Stimulated activated naive CD8-positive, alpha-beta T cell treated with anti-CD3 and anti-CD28 coated beads, Interleukin-15, Interleukin-2, amounts not matched to agents 100 U/mL and 50 U/mL, for 24 hours (primary cell): ENCODE measurements around the gene HELZ.

Experiments
- ATAC-seq: fragments of 150-1000 bp; cut with Tn5 transposase; one replicate; pipeline ENCODE4 v1.10.0; 2021
- DNase-seq: peaks from one replicate; pipeline ENCODE4 v3.0.0; 2021

Gene HELZ

GRCh38 chr17:67194134-67194533 is 50.9 kb downstream of the HELZ start:
- ATAC-seq: no peak
- DNase-seq: no peak

GRCh38 chr17:67187927-67188326 is 57.1 kb downstream of the HELZ start:
- ATAC-seq (no peak), DNase-seq (no peak)

- ATAC-seq (no peak), DNase-seq (no peak)
Observed at GRCh38 chr17:67186782-67187181, 58.2 kb downstream of the HELZ start.

- ATAC-seq (no peak), DNase-seq (no peak)
Observed at GRCh38 chr17:67183531-67183930, 61.5 kb downstream of the HELZ start.

- no peak for DNase-seq
- no peak for ATAC-seq
Observed at GRCh38 chr17:67181825-67182224, 63.2 kb downstream of the HELZ start.

GRCh38 chr17:67180275-67180674 is 64.7 kb downstream of the HELZ start:
- ATAC-seq (no peak), DNase-seq (no peak)

GRCh38 chr17:67178555-67178954 is 66.4 kb downstream of the HELZ start:
- no peak for ATAC-seq
- DNase-seq: no peak

GRCh38 chr17:67177732-67178131 is 67.3 kb downstream of the HELZ start:
- no peak for DNase-seq
- ATAC-seq: no peak

- ATAC-seq: no peak
- DNase-seq: no peak
Observed at GRCh38 chr17:67174190-67174589, 70.8 kb downstream of the HELZ start.

GRCh38 chr17:67171560-67171959 is 73.4 kb downstream of the HELZ start:
- ATAC-seq (no peak), DNase-seq (no peak)

GRCh38 chr17:67168496-67168895 is 76.5 kb downstream of the HELZ start:
- DNase-seq (no peak), ATAC-seq (no peak)

GRCh38 chr17:67165201-67165600 is 79.8 kb downstream of the HELZ start:
- no peak for ATAC-seq
- no peak for DNase-seq

- ATAC-seq (no peak), DNase-seq (no peak)
Observed at GRCh38 chr17:67164302-67164701, 80.7 kb downstream of the HELZ start.

GRCh38 chr17:67162771-67163170 is 82.2 kb downstream of the HELZ start:
- DNase-seq (no peak), ATAC-seq (no peak)

- no peak for DNase-seq
- ATAC-seq: no peak
Observed at GRCh38 chr17:67161573-67161972, 83.4 kb downstream of the HELZ start.

- DNase-seq: no peak
- ATAC-seq: no peak
Observed at GRCh38 chr17:67160791-67161190, 84.2 kb downstream of the HELZ start.

- ATAC-seq (no peak), DNase-seq (no peak)
Observed at GRCh38 chr17:67157732-67158639, 87.0 kb downstream of the HELZ start.

GRCh38 chr17:67156269-67157199 is 88.5 kb downstream of the HELZ start:
- DNase-seq (peak; percentile 5), ATAC-seq (peak; percentile 86)

GRCh38 chr17:67152824-67153223 is 92.2 kb downstream of the HELZ start:
- DNase-seq (no peak), ATAC-seq (no peak)

GRCh38 chr17:67151717-67152116 is 93.3 kb downstream of the HELZ start:
- DNase-seq (no peak), ATAC-seq (no peak)

- DNase-seq (no peak), ATAC-seq (no peak)
Observed at GRCh38 chr17:67150826-67151225, 94.2 kb downstream of the HELZ start.

GRCh38 chr17:67148352-67148751 is 96.6 kb downstream of the HELZ start:
- ATAC-seq (no peak), DNase-seq (no peak)

- DNase-seq (no peak), ATAC-seq (no peak)
Observed at GRCh38 chr17:67145183-67145805, 99.7 kb downstream of the HELZ start.
